Activated T-helper 1 cell treated with anti-CD3 and anti-CD28 coated beads, Interleukin-12 subunit alpha, Interleukin-12 subunit beta, Interleukin-2, Interleukin-4 antibody, amounts not matched to agents 30 ng/mL and 10 ng/mL and 1 ng/mL, durations not matched to agents 14 hours and 24 hours and 36 hours (primary cell): ENCODE data around the gene BABAM2. TPM values are rescaled to one million over a fixed set of nuclear protein-coding genes. Genes with fewer than 3 reads are reported as not detected.

Experiments
- DNase-seq: peaks from one replicate; pipeline ENCODE4 v3.0.0; 2021; ENCODE audit warnings: low spot score
- H3K27ac Mint-ChIP-seq: one replicate; pipeline ENCODE4 v1.8.0; 2021; ENCODE audit warnings: mild to moderate bottlenecking, mixed read lengths
- H3K27me3 Mint-ChIP-seq: one replicate; pipeline ENCODE4 v1.8.0; 2022; ENCODE audit warnings: mild to moderate bottlenecking, moderate library complexity, mixed read lengths; ENCODE audit not compliant: insufficient read depth
- H3K36me3 Mint-ChIP-seq: one replicate; pipeline ENCODE4 v1.8.0; 2021; ENCODE audit warnings: low read depth, mixed read lengths
- H3K4me1 Mint-ChIP-seq: one replicate; pipeline ENCODE4 v1.8.0; 2021; ENCODE audit warnings: low read depth, mixed read lengths
- H3K4me3 Mint-ChIP-seq: one replicate; pipeline ENCODE4 v1.8.0; 2021; ENCODE audit warnings: mild to moderate bottlenecking, moderate library complexity, mixed read lengths
- H3K9me3 Mint-ChIP-seq: one replicate; pipeline ENCODE4 v1.8.0; 2021; ENCODE audit warnings: mixed read lengths
- intact Hi-C: fragments of 100-400 bp; cut with micrococcal nuclease; formaldehyde crosslinking; loops from one replicate; pipeline ENCODE4 v1.15.1; 2024
- total RNA-seq: library from RNA; stranded (reverse); gene quantifications from 2 replicates; pipeline ENCODE4 v1.2.3, GENCODE V29; 2022

BABAM2 gene
- total RNA-seq, 1 donor from 2014 or later = 46.6 TPM

GRCh38 chr2:27942612-27943547, 52.4 kb downstream of the BABAM2 start:
- Mint-ChIP-seq H3K27me3 (no peaks in the 10 kb centered on the region), H3K36me3 (peaks cover 12% of the 10 kb centered on the region), H3K9me3 (no peaks in the 10 kb centered on the region), H3K4me1 (peaks cover 7% of the 10 kb centered on the region), H3K27ac (no peak overlapping the region), H3K4me3 (no peak overlapping the region)
- no peak for DNase-seq
- intact Hi-C loops = no loop called here

- H3K36me3 Mint-ChIP-seq = peaks cover 18% of the 10 kb centered on the region
- intact Hi-C loops = no loop called here
- no peak for DNase-seq
- H3K4me3 Mint-ChIP-seq = no peak overlapping the region
- H3K9me3 Mint-ChIP-seq = peaks cover 2% of the 10 kb centered on the region
- H3K27me3 Mint-ChIP-seq = no peaks in the 10 kb centered on the region
- H3K27ac Mint-ChIP-seq = no peak overlapping the region
- peaks cover 15% of the 10 kb centered on the region for H3K4me1 Mint-ChIP-seq
Observed at GRCh38 chr2:27946530-27947060, 56.1 kb downstream of the BABAM2 start.

GRCh38 chr2:27952070-27952469, 61.5 kb downstream of the BABAM2 start:
- peaks cover 20% of the 10 kb centered on the region for H3K36me3 Mint-ChIP-seq
- no peak overlapping the region for H3K27ac Mint-ChIP-seq
- intact Hi-C loops = no loop called here
- no peak overlapping the region for H3K4me3 Mint-ChIP-seq
- H3K4me1 Mint-ChIP-seq = peaks cover 51% of the 10 kb centered on the region
- no peaks in the 10 kb centered on the region for H3K27me3 Mint-ChIP-seq
- DNase-seq = no peak
- peaks cover 12% of the 10 kb centered on the region for H3K9me3 Mint-ChIP-seq

DNA sequence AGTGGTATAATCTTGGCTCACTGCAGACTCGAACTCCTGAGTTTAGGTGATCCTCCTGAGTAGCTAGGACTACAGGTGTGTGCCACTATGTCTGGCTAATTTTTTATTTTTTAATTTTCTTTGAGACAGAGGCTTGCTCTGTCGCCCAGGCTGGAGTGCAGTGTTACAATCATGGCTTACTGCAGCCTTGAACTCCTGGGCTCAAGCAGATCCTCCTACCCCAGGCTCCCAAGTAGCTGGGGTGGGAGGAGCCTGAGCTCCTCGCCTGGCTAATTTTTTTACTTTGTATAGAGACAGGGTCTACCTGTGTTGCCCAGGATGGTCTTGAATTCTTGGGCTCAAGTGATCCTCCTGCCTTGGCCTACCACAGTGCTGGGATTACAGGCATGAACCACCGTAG, 62.5 kb downstream of the BABAM2 start:
- Mint-ChIP-seq H3K27ac (no peak overlapping the region), H3K27me3 (no peaks in the 10 kb centered on the region), H3K9me3 (peaks cover 12% of the 10 kb centered on the region), H3K36me3 (peaks cover 26% of the 10 kb centered on the region), H3K4me1 (peaks cover 62% of the 10 kb centered on the region), H3K4me3 (no peak overlapping the region)
- intact Hi-C loops = no loop called here
- no peak for DNase-seq

- H3K36me3 Mint-ChIP-seq = peaks cover 24% of the 10 kb centered on the region
- H3K4me3 Mint-ChIP-seq = no peak overlapping the region
- DNase-seq = no peak
- H3K9me3 Mint-ChIP-seq = peaks cover 12% of the 10 kb centered on the region
- intact Hi-C loops = loop anchor here (1.0 to 2.0 kb wide), 3 partner anchors 53 to 93 kb away; partner anchors contain the start of genes BABAM2 and RBKS
- H3K27ac Mint-ChIP-seq = peak overlapping the region; percentile 11
- H3K4me1 Mint-ChIP-seq = peaks cover 73% of the 10 kb centered on the region
- no peaks in the 10 kb centered on the region for H3K27me3 Mint-ChIP-seq
Observed at GRCh38 chr2:27954221-27954673, 63.7 kb downstream of the BABAM2 start.

GRCh38 chr2:27954771-27955383, 64.3 kb downstream of the BABAM2 start:
- H3K27ac Mint-ChIP-seq = peak overlapping the region; percentile 65
- H3K4me3 Mint-ChIP-seq = peak overlapping the region; percentile 49
- peaks cover 12% of the 10 kb centered on the region for H3K9me3 Mint-ChIP-seq
- intact Hi-C loops = loop anchor here (1.0 to 5.0 kb wide), 8 partner anchors 11 to 492 kb away; partner anchors contain the start of genes BABAM2, FOSL2 and RBKS
- peak; percentile 21 for DNase-seq
- H3K36me3 Mint-ChIP-seq = peaks cover 22% of the 10 kb centered on the region
- H3K27me3 Mint-ChIP-seq = no peaks in the 10 kb centered on the region
- peaks cover 80% of the 10 kb centered on the region for H3K4me1 Mint-ChIP-seq

GRCh38 chr2:27955384-27956161, 65.0 kb downstream of the BABAM2 start:
- intact Hi-C loops = loop anchor here (1.0 to 5.0 kb wide), 6 partner anchors 11 to 492 kb away; partner anchors contain the start of gene FOSL2
- Mint-ChIP-seq H3K4me1 (peaks cover 87% of the 10 kb centered on the region), H3K9me3 (peaks cover 12% of the 10 kb centered on the region)

DNA sequence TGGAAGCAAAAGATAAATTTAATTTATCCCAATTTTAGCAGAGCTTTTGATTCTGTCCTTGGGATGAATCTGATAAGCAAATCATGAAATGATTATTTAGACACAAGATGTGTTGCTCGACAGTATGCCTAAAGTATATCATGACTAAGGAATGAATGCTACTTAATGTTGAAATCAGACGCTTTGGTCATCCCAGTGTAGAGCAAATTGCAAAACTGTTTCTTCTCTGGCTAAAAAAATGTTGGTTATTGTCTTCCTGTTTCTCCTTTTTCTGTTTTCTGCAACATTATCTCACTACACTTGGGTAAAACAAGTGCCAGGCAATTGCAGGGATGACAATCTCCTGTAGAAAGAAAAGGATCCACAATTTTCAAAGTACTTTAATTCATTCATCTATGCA, 66.4 kb downstream of the BABAM2 start:
- Mint-ChIP-seq H3K36me3 (peaks cover 17% of the 10 kb centered on the region), H3K9me3 (peaks cover 7% of the 10 kb centered on the region), H3K4me3 (no peak overlapping the region), H3K27me3 (no peaks in the 10 kb centered on the region), H3K4me1 (peaks cover 86% of the 10 kb centered on the region), H3K27ac (no peak overlapping the region)
- intact Hi-C loops = loop anchor here (5.0 kb wide), 4 partner anchors 295 to 490 kb away; partner anchors contain the start of gene FOSL2
- no peak for DNase-seq

More at GRCh38 chr2:27955384-27956161, 65.0 kb downstream of the BABAM2 start:
- peak overlapping the region; percentile 65 for H3K27ac Mint-ChIP-seq
- peak overlapping the region; percentile 49 for H3K4me3 Mint-ChIP-seq
- peaks cover 22% of the 10 kb centered on the region for H3K36me3 Mint-ChIP-seq
- no peaks in the 10 kb centered on the region for H3K27me3 Mint-ChIP-seq
- DNase-seq = no peak

GRCh38 chr2:27958711-27959378, 68.3 kb downstream of the BABAM2 start:
- peak overlapping the region; percentile 63 for H3K4me3 Mint-ChIP-seq
- no peak for DNase-seq
- H3K4me1 Mint-ChIP-seq = peaks cover 84% of the 10 kb centered on the region
- H3K27me3 Mint-ChIP-seq = no peaks in the 10 kb centered on the region
- peaks cover 3% of the 10 kb centered on the region for H3K9me3 Mint-ChIP-seq
- H3K36me3 Mint-ChIP-seq = peaks cover 18% of the 10 kb centered on the region
- intact Hi-C loops = loop anchor here (5.0 kb wide), 4 partner anchors 293 to 488 kb away; partner anchors contain the start of gene FOSL2
- peak overlapping the region; percentile 57 for H3K27ac Mint-ChIP-seq

GRCh38 chr2:27959496-27959895, 69.0 kb downstream of the BABAM2 start:
- intact Hi-C loops = loop anchor here (5.0 kb wide), 4 partner anchors 293 to 488 kb away; partner anchors contain the start of gene FOSL2
- H3K27ac Mint-ChIP-seq = peak overlapping the region; percentile 56

DNA sequence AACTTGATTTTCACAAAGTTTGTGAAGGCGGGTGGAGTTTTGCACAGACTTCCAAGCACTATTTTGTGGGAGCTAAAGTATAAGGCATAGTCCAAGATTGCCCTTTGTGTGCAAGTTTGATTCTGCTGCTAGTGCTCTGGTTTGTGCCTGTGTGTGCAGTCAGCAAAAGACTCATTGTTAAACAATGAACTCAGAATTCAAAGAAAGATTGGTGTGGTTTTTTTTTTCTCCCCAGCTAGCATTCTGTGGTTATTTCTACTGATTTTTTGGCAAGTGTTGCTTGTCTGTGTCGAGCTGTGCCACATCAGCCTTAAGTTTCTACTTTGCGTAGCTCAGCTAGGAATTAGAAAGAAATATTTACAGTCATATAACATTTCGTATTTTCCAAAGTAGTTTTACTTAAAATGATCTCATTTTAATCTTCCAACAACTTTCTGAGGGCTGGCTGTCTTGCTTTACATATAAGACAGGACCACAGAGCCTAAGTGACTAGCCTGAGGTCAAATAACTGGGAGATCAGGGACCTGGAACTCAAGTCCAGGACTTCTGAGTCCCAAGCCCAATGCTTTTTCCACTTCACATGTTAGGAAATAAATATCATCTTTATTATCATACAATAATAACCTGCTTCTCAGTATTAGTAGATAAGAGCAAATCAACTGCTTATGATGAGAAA, 69.8 kb downstream of the BABAM2 start:
- H3K27ac Mint-ChIP-seq = peak overlapping the region; percentile 57
- peak overlapping the region; percentile 37 for H3K4me3 Mint-ChIP-seq
- H3K9me3 Mint-ChIP-seq = peaks cover 9% of the 10 kb centered on the region
- H3K27me3 Mint-ChIP-seq = no peaks in the 10 kb centered on the region
- H3K4me1 Mint-ChIP-seq = peaks cover 82% of the 10 kb centered on the region
- intact Hi-C loops = loop anchor here (5.0 kb wide), 1 partner anchor 42 kb away; no protein-coding TSS in a partner anchor
- peak; percentile 23 for DNase-seq
- H3K36me3 Mint-ChIP-seq = peaks cover 24% of the 10 kb centered on the region

More at GRCh38 chr2:27959496-27959895, 69.0 kb downstream of the BABAM2 start:
- H3K4me3 Mint-ChIP-seq = no peak overlapping the region
- H3K9me3 Mint-ChIP-seq = peaks cover 9% of the 10 kb centered on the region
- no peaks in the 10 kb centered on the region for H3K27me3 Mint-ChIP-seq
- peaks cover 84% of the 10 kb centered on the region for H3K4me1 Mint-ChIP-seq
- H3K36me3 Mint-ChIP-seq = peaks cover 23% of the 10 kb centered on the region
- no peak for DNase-seq
